Erythroblast (primary cell): ENCODE measurements around the gene TM4SF20.
A peak's percentile ranks its signal among the peaks of the same experiment; 100 is the strongest.
"Not testable (repeated sequence)": the region's sequence is repeated elsewhere in the genome, so short reads cannot be mapped to it uniquely, and the experiment has no call there.

Experiments
- DNase-seq, 2 experiments: peaks; one replicate each; lab custom pipeline; 2025; lab: John Stamatoyannopoulos, UW
- GATA1 ChIP-seq: IDR thresholded peaks from 2 replicates; pipeline ENCODE4 v1.6.1; 2011; ENCODE audit warnings: low read depth, mild to moderate bottlenecking, control low read depth, low read length, moderate library complexity
- POLR2A ChIP-seq: IDR thresholded peaks from 2 replicates; pipeline ENCODE4 v1.6.1; 2011; ENCODE audit warnings: mild to moderate bottlenecking, low read length

The TM4SF20 gene

DNA sequence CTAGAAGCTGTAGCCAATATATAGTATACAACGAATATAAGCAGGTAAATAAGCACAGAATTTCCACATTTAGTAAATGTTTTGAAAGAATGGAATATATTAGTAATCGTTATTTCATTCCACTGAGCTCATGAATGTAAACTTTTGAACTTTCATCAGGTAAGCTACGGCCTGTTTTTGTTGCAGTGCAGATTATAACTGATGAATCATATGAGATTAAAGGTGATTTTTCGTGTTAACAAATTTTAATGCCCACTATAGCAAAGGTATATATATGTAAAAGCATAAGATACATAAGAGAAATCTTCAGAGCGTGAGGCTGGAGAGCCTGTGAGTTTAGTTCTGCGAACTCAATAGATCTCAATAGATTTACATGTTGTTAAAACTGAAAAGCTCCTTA is 7.5 kb upstream of the TM4SF20 start:
- TF ChIP-seq GATA1 (no peak), POLR2A (no peak)
- DNase-seq: no peak

DNA sequence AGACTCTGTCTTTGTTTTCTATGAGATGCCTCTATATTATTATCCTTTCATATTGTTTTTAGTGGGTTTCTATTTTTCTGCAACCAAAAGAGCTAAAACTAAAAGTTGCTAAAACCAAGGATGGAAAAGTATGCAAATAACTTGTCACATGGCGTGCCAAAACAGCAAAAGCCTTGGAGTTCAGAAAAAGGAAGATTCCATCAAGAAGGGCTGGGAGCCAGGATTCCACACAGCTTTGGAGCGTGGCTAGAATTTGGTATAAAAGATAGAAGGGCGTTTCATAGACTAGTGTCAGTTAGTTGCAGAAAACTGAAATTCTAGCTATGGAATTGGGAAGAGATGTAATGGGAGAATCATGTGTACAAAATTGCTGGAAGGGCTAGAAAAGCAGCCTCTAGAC is 4.6 kb upstream of the TM4SF20 start:
- DNase-seq: no peak
- TF ChIP-seq POLR2A: no peak

DNA sequence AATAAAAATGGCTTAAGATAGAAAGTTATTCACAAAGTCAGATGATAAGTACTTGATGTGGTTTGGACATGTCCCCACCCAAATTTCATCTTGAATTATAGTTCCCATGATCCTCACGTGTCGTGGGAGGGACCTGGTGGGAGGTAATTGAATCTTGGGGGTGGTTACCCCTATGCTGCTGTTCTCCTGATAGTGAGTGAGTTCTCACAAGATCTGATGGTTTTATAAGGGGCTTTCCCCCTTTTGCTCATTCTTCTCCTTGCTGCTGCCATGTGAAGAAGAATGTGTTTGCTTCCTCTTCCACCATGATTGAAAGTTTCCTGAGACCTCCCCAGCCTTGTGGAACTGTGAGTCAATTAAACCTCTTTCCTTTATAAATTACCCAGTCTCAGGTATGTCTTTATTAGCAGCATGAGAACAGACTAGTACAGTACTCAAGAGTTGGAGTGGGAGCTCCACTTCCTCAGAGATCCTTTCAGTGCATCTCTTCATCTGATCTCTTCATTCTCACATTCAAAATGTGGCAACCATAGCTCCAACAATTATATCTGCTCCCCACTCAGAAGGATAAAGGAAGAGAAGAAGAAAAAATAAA is 3.2 kb upstream of the TM4SF20 start:
- not testable (repeated sequence) for DNase-seq

DNA sequence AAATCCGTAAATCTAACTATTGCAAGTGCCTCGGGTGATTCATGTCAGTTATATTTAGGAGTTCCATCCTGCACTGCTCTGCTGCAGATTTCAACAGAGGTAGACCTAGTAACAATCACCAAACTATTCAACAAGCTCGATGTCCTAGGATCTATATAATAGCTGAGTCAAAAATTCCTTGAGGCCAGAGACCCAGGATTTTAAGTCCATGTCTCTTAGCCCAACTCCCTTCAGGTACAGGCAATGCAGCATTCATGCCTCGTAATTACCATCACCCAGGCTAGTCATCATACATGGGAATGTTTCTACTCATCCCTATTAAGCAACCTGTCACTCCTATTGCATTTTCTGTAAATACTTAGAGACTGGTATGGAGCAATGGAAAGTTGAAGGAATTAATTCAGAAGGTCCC is 729 bp downstream of the TM4SF20 start:
- TF ChIP-seq POLR2A: no peak
- no peak for TF ChIP-seq GATA1

DNA sequence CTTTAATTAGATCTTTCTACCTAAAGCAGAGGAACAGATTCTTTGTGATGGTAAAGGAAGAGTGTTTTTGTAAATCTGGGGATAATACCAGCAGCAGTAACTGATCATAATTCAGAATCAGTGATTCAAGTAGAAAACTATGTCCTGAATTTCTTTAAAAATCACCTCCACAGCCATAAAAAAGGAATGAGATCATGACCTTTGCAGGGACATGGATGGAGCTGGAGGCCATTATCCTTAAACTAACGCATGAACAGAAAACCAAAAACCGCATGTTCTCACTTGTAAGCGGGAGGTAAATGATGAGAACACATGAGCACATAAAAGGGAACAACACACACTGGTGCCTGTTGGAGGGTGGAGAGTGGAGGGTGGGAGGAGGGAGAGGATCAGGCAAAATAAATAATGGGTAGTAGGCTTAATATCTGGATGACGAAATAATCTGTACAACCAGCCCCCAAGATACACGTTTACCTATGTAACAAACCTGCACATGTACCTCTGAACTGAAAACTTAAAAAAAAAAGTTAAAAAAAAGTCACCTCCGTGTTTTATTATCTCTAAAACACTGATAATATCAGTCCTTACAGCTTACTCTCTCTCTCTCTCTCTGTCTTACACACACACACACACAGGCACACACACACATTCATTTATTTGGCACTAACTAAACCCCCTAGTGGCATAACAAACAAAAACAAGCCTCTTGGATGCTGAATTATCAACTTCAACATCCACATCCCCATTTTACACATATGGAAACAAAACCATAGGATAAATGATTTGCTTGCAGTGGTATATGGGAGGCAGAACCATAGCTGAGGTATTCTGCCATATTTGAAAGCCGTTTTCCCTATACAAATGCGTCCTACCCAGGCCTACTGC is 1.4 kb downstream of the TM4SF20 start:
- TF ChIP-seq POLR2A (no peak), GATA1 (no peak)
- no peak for DNase-seq

More for the DNA sequence above, 729 bp downstream of the TM4SF20 start:
- DNase-seq: no peak

DNA sequence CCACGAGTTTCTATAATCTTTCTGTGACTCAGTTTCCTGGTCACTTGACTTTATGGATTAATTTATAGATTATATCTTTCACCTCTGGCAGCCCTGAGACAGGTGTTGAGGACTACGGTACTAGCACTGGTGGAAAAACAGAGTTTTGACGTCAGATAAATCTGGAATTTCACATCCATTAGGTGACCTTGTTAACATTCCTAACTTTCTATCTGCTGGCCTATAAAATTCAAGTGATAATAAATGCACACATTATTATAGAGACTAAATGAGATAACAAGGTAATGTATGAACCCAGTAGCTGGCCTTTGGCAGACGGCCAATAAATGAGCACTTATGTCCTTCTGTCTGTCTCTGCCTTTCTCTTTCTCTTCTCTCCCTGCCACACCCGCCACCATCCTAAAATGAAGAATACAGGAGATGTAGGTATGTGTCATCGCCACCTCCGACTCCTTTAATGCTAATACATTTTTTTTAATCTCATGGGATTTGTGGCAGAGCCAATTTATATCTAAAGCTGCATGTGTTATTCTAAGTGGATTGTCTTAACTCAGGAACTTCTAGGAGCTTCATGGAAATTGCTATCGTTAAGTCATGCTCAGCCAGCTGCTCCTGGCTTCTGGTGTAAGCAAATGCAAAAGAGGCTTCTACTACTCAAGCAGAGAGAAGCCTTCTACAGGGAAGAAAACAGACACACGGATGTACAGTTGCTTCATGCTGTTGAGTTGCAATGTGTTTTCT is 2.3 kb downstream of the TM4SF20 start:
- peak; percentile 26 to 27 for DNase-seq
- TF ChIP-seq GATA1 (no peak), POLR2A (no peak)

DNA sequence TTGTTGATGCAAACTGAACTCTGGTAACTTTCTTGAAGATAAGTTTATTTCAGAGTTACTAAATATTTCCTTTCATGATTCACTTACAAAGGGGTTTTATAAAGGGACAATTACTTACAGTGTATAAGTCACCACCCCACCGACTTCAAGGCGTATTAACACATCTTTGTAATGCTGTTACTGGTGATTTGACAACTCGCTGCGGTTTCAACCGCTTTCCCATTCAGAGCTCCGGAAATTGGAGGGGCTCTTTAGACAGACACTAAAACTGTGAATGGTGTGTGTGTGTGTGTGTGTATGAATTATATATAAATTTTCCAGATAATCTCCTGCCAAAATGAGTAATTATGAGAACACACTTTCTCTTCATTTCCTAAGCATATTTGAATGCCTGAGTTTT is 4.9 kb downstream of the TM4SF20 start:
- DNase-seq: no peak
- TF ChIP-seq GATA1 (no peak), POLR2A (no peak)

DNA sequence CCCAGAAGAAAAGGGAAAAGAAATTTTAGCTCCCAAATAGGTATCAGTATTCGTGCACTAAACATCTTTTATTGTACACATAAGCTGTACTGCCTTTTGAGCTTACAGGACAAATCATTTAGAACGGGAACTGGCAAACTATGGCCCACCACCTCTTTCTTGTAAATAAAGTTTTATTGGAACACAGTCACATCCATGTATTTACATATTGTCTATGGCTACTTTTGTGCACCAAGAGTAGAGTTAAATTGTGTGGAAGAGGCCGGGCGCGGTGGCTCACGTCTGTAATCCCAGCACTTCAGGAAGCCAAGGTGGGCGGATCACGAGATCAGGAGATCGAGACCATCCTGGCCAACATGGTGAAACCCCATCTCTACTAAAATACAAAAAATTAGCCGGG is 5.7 kb downstream of the TM4SF20 start:
- DNase-seq: no peak
- no peak for TF ChIP-seq GATA1
- no peak for TF ChIP-seq POLR2A

DNA sequence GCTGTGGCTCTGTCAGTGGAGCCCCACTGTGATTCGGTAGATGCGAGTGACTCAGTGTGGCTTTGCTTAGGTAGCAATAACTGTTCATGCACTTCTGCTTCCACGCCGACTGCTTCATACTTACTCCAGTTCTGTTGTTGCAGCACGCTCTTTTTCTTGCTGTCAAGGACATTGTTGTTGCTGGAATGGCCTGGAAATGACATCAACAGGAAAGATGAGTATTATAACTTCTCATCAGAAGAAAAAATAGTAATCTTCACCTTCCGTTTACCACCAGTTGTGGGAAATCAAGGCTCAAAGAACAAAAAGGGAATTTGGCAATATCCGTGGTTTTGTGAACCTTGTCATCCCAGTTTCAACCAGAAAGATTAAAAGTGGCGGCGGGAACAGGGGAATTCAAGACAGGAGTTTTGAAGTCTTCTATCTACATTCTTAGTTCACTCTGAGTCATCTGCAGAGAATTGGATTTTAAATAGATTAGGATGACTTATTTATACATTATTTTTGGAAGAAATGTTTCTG is 8.3 kb downstream of the TM4SF20 start:
- TF ChIP-seq POLR2A: no peak
- no peak for TF ChIP-seq GATA1
- DNase-seq: no peak

DNA sequence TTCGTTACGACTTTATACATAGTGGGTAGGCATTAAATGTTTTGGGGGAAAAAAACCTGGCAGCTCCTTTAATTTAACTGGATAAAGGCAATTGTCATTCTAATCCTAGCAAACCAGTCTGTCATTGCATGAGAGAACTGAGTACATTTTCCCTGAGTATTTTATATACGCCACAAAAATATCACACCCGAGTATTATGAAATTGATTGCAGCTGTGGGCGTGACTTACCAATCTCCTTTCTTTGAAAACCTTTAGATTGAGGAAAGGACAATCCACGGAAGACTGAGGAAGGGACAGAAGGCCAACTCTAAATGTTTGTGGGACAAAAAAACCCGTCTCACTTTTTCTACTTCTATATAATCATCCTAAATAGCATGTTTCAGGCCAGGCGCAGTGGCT is 9.0 kb downstream of the TM4SF20 start:
- TF ChIP-seq POLR2A (no peak), GATA1 (no peak)
- DNase-seq: no peak

DNA sequence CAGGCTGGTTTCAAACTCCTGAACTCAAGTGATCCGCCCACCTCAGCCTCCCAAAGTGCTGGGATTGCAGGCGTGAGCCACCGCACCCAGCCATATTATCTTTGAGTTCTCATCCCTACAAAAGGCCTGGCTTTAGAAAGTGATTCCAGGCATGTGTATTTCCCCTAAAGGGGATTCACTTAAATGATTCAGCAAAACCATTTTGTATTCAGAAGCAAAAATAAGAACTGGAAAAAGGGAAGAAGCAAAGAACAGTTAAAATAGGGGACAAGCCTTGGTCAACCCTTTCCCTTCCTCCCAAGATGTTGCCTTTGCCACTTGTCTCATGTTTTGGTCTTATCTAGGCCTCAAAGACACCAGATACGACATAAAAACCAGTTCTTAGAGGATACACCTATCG is 10.5 kb downstream of the TM4SF20 start:
- TF ChIP-seq POLR2A: no peak
- TF ChIP-seq GATA1: no peak
- no peak for DNase-seq

DNA sequence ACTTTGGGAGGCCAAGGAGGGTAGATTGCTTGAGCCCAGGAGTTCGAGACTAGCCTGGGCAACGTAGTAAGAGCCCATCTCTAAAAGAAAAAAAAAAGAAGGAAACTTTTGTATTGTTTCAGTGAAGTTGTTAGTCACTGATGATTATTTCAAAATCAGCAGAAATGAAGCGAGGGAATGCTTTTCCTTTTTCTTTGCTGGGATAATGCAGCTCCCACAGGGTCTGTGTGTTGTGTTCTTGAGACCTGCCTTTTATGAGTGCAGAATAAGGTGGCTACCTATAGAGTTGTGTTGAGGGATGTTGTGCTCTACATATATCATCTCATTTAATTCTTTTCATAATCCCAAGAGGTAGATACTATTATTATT is 11.7 kb downstream of the TM4SF20 start:
- no peak for DNase-seq
- TF ChIP-seq POLR2A (no peak), GATA1 (no peak)

DNA sequence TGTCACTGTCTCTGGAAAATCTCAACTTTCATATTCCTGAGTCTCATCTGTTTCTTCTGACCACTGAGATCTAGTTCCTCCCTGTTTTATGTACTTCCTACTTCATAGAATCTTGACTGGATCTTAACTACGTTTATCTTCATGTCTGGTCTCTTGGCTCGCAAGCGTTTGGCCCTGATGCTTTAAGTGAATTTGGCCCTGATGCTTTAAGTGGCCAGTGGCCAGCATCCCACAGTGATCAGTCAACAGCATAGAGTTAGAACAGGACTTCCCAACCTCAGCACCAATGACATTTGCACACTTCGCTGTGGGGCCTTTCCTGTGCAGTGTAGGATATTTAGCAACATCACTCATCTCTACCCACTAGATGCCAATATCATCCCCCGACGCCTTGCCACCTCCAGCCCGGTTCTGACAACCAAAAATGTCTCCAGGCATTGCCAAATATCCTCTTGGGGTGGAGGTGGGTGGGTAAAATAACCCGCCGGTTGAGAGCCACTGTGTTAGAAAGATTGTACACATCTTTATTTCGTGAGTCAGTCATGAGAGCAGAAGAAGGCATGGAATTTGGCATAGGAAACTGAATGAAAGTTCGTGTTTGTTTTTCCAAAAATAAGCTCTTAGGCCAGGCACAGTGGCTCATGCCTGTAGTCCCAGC is 12.2 kb downstream of the TM4SF20 start:
- DNase-seq: no peak
- TF ChIP-seq POLR2A: no peak
- no peak for TF ChIP-seq GATA1

DNA sequence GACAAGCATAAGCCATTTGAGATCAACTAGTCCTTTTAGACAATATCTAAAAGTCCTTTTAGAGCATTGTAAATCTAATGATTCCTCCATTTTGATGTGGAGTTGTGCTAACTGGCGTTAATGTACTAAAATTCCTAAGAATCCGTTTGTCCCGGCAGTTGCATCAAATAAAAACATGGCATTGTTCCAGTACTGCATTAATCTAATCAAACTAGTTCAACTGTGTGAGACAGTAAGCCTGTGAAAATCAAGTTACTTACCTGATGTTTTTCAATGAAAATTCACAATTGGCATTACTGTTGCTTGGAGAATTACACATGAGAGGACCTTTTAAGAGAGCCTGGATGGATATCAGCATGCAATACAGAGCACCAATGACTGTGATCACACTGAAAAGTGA is 13.3 kb downstream of the TM4SF20 start:
- TF ChIP-seq POLR2A (no peak), GATA1 (no peak)
- no peak for DNase-seq

DNA sequence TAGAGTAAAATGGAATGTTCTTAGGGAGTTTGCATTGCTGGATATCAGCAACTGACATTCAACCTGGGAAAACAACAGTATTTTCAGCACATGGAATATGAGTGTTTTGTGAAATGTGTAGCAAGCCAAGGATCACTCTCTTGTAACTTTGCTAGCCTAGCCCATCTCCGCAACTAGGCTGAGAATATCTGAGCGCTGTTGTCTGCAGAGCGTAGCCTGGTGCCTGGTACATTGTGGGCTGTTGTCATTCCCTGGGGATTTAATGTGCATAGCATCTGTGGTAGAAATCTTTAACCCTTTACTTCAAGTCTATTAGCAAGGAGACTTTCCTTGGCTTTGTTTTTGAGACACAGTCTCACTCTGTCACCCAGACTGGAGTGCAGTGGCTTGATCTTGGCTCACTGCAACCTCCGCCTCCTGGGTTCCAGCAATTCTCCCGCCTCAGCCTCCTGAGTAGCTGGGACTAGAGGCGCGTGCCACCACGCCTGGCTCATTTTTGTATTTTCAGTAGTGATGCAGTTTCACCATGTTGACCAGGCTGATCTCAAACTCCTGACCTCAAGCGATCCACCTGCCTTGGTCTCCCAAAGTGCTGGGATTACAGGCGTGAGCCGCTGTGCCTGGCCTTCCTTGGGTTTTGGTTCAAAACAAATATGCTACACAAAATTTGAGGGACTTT is 14.4 kb downstream of the TM4SF20 start:
- not testable (repeated sequence) for DNase-seq
